PFSK-1 (cell line): ENCODE measurements around the gene GREB1.

Experiments used
- POLR2AphosphoS5 ChIP-seq: IDR thresholded peaks from 2 replicates; pipeline ENCODE4 v1.6.1; 2012; ENCODE audit warnings: low read depth, mild to moderate bottlenecking, control low read depth, low read length, moderate library complexity
- SIN3A ChIP-seq: IDR thresholded peaks from 2 replicates; pipeline ENCODE4 v1.6.1; 2012; ENCODE audit warnings: mild to moderate bottlenecking, low read length, moderate library complexity, borderline replicate concordance; ENCODE audit not compliant: insufficient read depth
- TF ChIP-seq, protein P1 (sequence below), 2 experiments: IDR thresholded peaks; 2 replicates each; pipeline versions ENCODE4 v1.6.1 to v1.8.0; 2011 to 2012; ENCODE audit warnings: low read depth in 2 of 2, low read length in 2 of 2, control low read depth in 1 of 2, inconsistent platforms in 1 of 2, mild to moderate bottlenecking in 1 of 2, moderate library complexity in 1 of 2; ENCODE audit not compliant: insufficient read depth in 1 of 2

DNA sequence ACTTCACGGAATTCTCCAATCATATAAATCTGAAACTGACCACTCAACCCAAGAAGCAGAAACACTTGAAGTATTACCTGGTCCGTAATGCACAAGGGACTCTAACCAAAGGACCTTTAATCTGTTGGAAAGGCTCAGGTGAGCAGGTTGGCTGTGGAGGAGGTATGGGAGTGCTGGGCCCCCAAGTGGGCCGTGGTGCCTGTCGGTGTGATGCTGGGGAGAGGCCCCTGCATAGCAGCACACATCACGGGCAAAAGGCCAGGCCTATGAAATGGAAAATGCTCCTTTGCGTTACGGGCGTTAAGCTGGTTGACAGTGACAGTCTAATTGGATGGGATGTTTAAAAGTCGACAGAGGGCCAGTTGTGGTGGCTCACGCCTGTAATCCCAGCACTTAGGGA is 42.6 kb downstream of the GREB1 start:
- TF ChIP-seq POLR2AphosphoS5, result no peak
- TF ChIP-seq, protein P1, sequence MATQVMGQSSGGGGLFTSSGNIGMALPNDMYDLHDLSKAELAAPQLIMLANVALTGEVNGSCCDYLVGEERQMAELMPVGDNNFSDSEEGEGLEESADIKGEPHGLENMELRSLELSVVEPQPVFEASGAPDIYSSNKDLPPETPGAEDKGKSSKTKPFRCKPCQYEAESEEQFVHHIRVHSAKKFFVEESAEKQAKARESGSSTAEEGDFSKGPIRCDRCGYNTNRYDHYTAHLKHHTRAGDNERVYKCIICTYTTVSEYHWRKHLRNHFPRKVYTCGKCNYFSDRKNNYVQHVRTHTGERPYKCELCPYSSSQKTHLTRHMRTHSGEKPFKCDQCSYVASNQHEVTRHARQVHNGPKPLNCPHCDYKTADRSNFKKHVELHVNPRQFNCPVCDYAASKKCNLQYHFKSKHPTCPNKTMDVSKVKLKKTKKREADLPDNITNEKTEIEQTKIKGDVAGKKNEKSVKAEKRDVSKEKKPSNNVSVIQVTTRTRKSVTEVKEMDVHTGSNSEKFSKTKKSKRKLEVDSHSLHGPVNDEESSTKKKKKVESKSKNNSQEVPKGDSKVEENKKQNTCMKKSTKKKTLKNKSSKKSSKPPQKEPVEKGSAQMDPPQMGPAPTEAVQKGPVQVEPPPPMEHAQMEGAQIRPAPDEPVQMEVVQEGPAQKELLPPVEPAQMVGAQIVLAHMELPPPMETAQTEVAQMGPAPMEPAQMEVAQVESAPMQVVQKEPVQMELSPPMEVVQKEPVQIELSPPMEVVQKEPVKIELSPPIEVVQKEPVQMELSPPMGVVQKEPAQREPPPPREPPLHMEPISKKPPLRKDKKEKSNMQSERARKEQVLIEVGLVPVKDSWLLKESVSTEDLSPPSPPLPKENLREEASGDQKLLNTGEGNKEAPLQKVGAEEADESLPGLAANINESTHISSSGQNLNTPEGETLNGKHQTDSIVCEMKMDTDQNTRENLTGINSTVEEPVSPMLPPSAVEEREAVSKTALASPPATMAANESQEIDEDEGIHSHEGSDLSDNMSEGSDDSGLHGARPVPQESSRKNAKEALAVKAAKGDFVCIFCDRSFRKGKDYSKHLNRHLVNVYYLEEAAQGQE (IDR thresholded peaks at IDR 0.05; ENCODE audit: insufficient read depth in 1 of 2, low read depth in 2 of 2, low read length in 2 of 2), result no peak
- TF ChIP-seq SIN3A, result no peak
